ENCODE results near the gene JAM3.

The JAM3 gene

DNA sequence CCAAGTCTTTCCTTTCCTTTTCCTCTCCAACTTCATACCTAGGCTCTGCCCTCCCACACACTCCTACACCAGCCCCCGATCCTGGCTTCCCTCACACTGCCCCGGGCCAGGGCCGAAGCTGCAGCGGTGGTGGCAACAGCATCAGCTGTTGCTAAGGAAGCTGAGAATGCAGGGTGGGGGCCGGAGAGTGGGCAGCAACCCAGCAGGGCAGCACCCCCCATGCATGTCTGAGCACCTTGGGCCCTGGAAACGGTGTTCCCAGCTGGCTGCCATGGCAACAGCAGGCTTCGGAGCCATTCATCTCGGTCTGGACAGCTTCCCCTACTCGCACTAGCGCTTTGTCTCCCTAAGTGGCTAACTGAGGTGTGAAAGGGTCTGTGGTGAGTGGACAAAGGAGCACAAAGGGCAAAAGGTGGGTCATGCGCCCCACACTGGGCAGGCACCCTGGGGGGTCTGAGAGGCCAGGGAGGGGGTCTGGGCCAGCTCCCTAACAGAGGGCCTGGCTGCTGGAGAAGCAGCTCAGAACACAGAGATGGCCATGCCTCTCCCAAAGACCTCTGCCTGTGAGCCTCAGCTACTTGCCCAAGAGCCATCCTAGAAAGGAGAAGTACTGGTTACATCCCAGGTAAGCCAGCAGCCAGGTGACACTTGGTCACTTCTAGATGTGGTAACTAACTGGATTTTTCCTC lies 42.1 kb upstream of the JAM3 start:
- H3K27ac ChIP-seq, result no peak overlapping the region
- TF ChIP-seq ZFX (IDR thresholded peaks at IDR 0.05; ENCODE audit: borderline replicate concordance), result no peak
- TF ChIP-seq, protein P1, sequence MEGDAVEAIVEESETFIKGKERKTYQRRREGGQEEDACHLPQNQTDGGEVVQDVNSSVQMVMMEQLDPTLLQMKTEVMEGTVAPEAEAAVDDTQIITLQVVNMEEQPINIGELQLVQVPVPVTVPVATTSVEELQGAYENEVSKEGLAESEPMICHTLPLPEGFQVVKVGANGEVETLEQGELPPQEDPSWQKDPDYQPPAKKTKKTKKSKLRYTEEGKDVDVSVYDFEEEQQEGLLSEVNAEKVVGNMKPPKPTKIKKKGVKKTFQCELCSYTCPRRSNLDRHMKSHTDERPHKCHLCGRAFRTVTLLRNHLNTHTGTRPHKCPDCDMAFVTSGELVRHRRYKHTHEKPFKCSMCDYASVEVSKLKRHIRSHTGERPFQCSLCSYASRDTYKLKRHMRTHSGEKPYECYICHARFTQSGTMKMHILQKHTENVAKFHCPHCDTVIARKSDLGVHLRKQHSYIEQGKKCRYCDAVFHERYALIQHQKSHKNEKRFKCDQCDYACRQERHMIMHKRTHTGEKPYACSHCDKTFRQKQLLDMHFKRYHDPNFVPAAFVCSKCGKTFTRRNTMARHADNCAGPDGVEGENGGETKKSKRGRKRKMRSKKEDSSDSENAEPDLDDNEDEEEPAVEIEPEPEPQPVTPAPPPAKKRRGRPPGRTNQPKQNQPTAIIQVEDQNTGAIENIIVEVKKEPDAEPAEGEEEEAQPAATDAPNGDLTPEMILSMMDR (IDR thresholded peaks at IDR 0.05), result no peak

- no peak for TF ChIP-seq ZFX (IDR thresholded peaks at IDR 0.05; ENCODE audit: borderline replicate concordance)
- TF ChIP-seq, protein P1 (IDR thresholded peaks at IDR 0.05), result no peak
- no peak overlapping the region for H3K27ac ChIP-seq
These were observed 41.2 kb upstream of the JAM3 start for GRCh38 chr11:134027671-134028070.

- no peak for TF ChIP-seq ZFX (IDR thresholded peaks at IDR 0.05; ENCODE audit: borderline replicate concordance)
- TF ChIP-seq, protein P1 (IDR thresholded peaks at IDR 0.05), result no peak
- no peak overlapping the region for H3K27ac ChIP-seq
These were observed 40.4 kb upstream of the JAM3 start for GRCh38 chr11:134028368-134028920.

DNA sequence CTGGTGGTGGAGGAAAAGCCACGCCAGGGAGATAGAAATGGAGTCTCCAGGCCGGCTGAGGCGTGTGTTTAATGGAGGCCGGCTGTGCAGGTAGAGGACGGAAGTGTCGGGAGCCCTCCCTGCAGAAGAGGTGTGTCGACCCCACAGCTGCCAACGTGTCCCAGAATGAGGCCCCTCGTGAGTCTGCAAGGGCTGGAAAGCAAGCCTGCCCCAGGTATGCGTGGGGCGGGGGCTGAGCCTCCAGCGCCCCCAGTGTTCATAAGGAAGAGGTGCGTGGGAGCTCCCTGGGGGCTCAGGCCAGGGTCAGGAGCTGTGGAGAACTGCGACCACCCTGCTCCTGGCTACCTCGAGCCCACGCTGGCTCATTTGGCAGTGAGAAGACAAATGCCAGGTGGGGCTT lies 38.0 kb upstream of the JAM3 start:
- H3K27ac ChIP-seq, result no peak overlapping the region
- TF ChIP-seq ZFX (IDR thresholded peaks at IDR 0.05; ENCODE audit: borderline replicate concordance), result no peak
- TF ChIP-seq, protein P1 (IDR thresholded peaks at IDR 0.05), result peak; percentile 30

GRCh38 chr11:134032043-134032442 lies 36.8 kb upstream of the JAM3 start:
- TF ChIP-seq, protein P1 (IDR thresholded peaks at IDR 0.05), result no peak
- TF ChIP-seq ZFX (IDR thresholded peaks at IDR 0.05; ENCODE audit: borderline replicate concordance), result no peak
- no peak overlapping the region for H3K27ac ChIP-seq

- no peak overlapping the region for H3K27ac ChIP-seq
- no peak for TF ChIP-seq ZFX (IDR thresholded peaks at IDR 0.05; ENCODE audit: borderline replicate concordance)
These were observed 36.3 kb upstream of the JAM3 start for GRCh38 chr11:134032501-134033091.

DNA sequence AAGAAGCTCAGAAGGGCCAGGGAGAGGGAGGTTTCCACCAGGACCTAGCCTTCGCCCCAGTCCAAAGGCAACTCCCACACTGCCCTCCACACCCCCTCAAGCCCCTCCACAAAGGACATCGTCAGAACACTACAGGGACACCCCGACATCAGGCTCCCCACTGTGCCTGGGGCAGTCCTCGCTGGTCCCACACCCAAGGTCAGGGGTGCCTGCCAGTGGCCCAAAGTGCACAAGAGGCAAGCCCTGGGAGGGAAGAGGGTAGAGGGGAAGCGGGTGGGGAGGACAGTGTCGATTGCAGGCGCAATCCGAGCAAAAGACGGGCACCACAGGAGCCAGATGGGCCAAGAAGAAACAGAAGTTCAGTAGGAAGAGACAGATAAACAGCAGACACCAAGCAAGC lies 35.6 kb upstream of the JAM3 start:
- TF ChIP-seq, protein P1 (IDR thresholded peaks at IDR 0.05), result no peak
- no peak for TF ChIP-seq ZFX (IDR thresholded peaks at IDR 0.05; ENCODE audit: borderline replicate concordance)
- no peak overlapping the region for H3K27ac ChIP-seq

All from 22Rv1 (cell line).